Measurements from ENCODE around the gene TRIM54.

The TRIM54 gene
- 0 reads per million in 4 donors for total RNA-seq

- no peak for DNase-seq
Observed at GRCh38 chr2:27281855-27282559, at the start of gene TRIM54. TRIM54 (plus strand) TSS chr2:27282429; CDS start chr2:27282732, 303 bp downstream.

GRCh38 chr2:27233341-27233740, 48.9 kb upstream of the TRIM54 start:
- DNase-seq = no peak

GRCh38 chr2:27236136-27236535, 46.1 kb upstream of the TRIM54 start:
- DNase-seq = no peak

- no peak for DNase-seq
Observed at GRCh38 chr2:27236626-27237025, 45.6 kb upstream of the TRIM54 start.

- no peak for DNase-seq
Observed at GRCh38 chr2:27237341-27237945, 44.8 kb upstream of the TRIM54 start.

GRCh38 chr2:27238976-27239375, 43.3 kb upstream of the TRIM54 start:
- no peak for DNase-seq

GRCh38 chr2:27240406-27240805, 41.8 kb upstream of the TRIM54 start:
- no peak for DNase-seq

GRCh38 chr2:27241761-27242613, 40.2 kb upstream of the TRIM54 start:
- no peak for DNase-seq

- no peak for DNase-seq
Observed at GRCh38 chr2:27242614-27242951, 39.6 kb upstream of the TRIM54 start.

GRCh38 chr2:27243391-27244130, 38.7 kb upstream of the TRIM54 start:
- DNase-seq = no peak

- DNase-seq = no peak
Observed at GRCh38 chr2:27245116-27245515, 37.1 kb upstream of the TRIM54 start.

- no peak for DNase-seq
Observed at GRCh38 chr2:27245626-27246025, 36.6 kb upstream of the TRIM54 start.

GRCh38 chr2:27247893-27248292, 34.3 kb upstream of the TRIM54 start:
- no peak for DNase-seq

- DNase-seq = no peak
Observed at GRCh38 chr2:27249159-27249890, 32.9 kb upstream of the TRIM54 start.

GRCh38 chr2:27249891-27250651, 32.2 kb upstream of the TRIM54 start:
- peak in 3 of 5 donors; percentile 30 to 39 (median 35) for DNase-seq

GRCh38 chr2:27250652-27251379, 31.4 kb upstream of the TRIM54 start:
- DNase-seq = no peak

- DNase-seq = no peak
Observed at GRCh38 chr2:27251766-27252165, 30.5 kb upstream of the TRIM54 start.

- no peak for DNase-seq
Observed at GRCh38 chr2:27255187-27255586, 27.0 kb upstream of the TRIM54 start.

- no peak for DNase-seq
Observed at GRCh38 chr2:27255660-27256059, 26.6 kb upstream of the TRIM54 start.

- no peak for DNase-seq
Observed at GRCh38 chr2:27256855-27257454, 25.3 kb upstream of the TRIM54 start.

Data from T-helper 1 cell (primary cell).